Fibroblast of lung (primary cell): Measurements from ENCODE around the gene DUSP23.

ENCODE experiments used
- CTCF ChIP-seq, 2 donors: IDR thresholded peaks in 1 of 2; conservative IDR thresholded peaks in 1 of 2; 1 replicate in 1 of 2; 2 replicates in 1 of 2; pipeline ENCODE4 v1.5.1; 2011 to 2012; ENCODE audit warnings: low read length in 2 of 2, control low read depth in 1 of 2, inconsistent platforms in 1 of 2, low read depth in 1 of 2, mild to moderate bottlenecking in 1 of 2
- EZH2 ChIP-seq: IDR thresholded peaks from 2 replicates; pipeline ENCODE4 v1.5.1; 2012; ENCODE audit warnings: low read length, control low read depth, mild to moderate bottlenecking; ENCODE audit errors: missing control alignments

DNA sequence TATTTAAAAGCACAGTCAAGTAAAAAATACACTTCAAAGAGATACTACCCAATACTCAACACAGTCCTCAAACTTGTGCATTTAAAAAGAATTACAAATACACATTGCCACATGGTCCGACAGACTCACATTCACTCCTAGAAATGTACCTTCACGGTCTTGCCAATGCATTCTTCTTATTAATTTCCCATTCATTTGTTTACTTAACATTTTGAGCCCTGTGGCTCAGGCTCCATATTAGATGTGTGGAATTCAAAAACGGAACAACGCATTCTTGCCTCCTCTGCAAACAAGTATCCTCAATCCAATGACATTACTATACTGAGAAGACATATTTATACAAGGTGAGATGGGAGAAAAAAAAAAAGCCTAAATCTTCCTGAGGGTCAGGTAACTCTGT is 2.5 kb upstream of the DUSP23 start:
- TF ChIP-seq CTCF (conservative IDR thresholded peaks at IDR 0.05 in 1 of 2, IDR thresholded peaks at IDR 0.05 in 1 of 2; ENCODE audit: low read depth in 1 of 2, low read length in 2 of 2) (no peak), EZH2 (no peak)
